Measurements from ENCODE around the gene HEXIM2. TPM values are rescaled to one million over a fixed set of nuclear protein-coding genes. Genes with fewer than 3 reads are reported as not detected.

Gene HEXIM2
- polyA plus RNA-seq, 3 donors = 2.5 to 3.0 (median 2.9) TPM

DNA sequence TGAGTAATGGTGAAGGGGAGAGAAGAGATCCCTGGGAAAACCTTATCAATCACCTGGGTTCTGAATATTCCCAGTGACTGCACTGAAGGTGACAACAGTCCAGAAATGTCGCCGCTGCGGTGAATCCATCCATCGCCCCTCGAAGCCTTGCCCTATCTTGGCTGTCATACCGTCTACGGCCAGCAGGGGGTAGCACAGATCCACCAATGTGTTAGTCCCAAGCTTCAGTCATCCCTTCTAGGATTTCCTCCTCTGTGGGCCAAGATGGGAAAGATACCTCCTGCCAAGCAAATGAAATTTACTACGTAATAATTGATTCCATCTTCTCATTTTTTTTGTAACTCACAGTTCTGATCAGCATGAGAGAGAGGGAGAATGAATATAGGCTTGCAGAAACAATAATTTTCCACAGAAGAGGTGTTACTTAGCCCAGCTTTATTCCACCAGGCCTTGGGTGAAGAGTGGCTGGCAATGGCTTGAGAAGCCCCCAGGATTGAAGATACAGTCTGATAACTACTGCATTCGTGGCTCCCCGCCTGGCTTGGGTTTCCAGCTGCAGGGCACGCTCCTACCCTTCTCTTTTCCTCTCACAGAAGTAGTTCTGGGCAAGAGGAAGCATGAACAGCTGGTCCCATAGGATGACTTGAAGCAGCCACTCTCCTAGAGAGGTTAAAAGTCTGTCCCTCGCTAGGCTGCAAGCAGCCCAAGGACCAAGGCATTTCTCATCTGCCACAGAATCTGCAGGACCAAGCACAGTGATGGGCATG is 57.4 kb downstream of the HEXIM2 start:
- Histone ChIP-seq H3K4me1 (ENCODE audit: control insufficient read depth in 1 of 2, insufficient read depth in 2 of 2, low read length in 2 of 2) (peaks cover 32 to 35% of the 10 kb centered on the region in 2 donors), H3K36me3 (replicated peaks in 1 of 2; ENCODE audit: control insufficient read depth in 1 of 2, insufficient read depth in 2 of 2, low read length in 2 of 2) (peaks cover 9 to 29% of the 10 kb centered on the region in 2 donors), H3K4me2 (replicated peaks; ENCODE audit: extremely low read depth, low read length, poor library complexity, severe bottlenecking) (peak overlapping the region; percentile 98), H4K20me1 (ENCODE audit: insufficient read depth, low read length) (peaks cover 79% of the 10 kb centered on the region), H2AFZ (ENCODE audit: insufficient read depth, low read depth, low read length, poor library complexity, severe bottlenecking) (no peak overlapping the region), H3K27ac (ENCODE audit: low read depth in 1 of 2, low read length in 2 of 2) (peak overlapping the region in 1 of 2 donors; percentile 24), H3K9me3 (replicated peaks in 1 of 2; ENCODE audit: control insufficient read depth in 1 of 2, insufficient read depth in 1 of 2, low read length in 2 of 2) (no peaks in the 10 kb centered on the region), H3K9ac (ENCODE audit: insufficient read depth, low read length, poor library complexity, severe bottlenecking) (no peak overlapping the region), H3K27me3 (ENCODE audit: control insufficient read depth in 2 of 2, insufficient read depth in 2 of 2, low read length in 2 of 2) (no peaks in the 10 kb centered on the region), H3K4me3 (replicated peaks in 1 of 3; ENCODE audit: low read depth in 2 of 3, low read length in 3 of 3) (peak overlapping the region in 2 of 3 experiments; percentile 0 to 99), H3K79me2 (ENCODE audit: insufficient read depth, low read length) (peaks cover 56% of the 10 kb centered on the region)
- DNase-seq = peak; percentile 74 to 83 (median 80)
- Mint-ChIP-seq H3K36me3 (peaks cover 50 to 77% of the 10 kb centered on the region in 2 donors), H3K27ac (peak overlapping the region in 5 of 7 donors; percentile 58 to 84 (median 61)), H3K9me3 (peaks cover 0 to 8% (median 0%) of the 10 kb centered on the region in 7 donors), H3K4me1 (peaks cover 28% of the 10 kb centered on the region), H3K27me3 (ENCODE audit: low read depth in 3 of 3) (no peaks in the 10 kb centered on the region), H3K4me3 (peak overlapping the region; percentile 86 to 90)
- WGBS (ENCODE audit: insufficient coverage) = 5% methylated on average over 8 of the region's 12 CpGs
- intact Hi-C loops (cut with micrococcal nuclease) = loop anchor here (1.0 to 5.0 kb wide), 2 partner anchors 16 to 168 kb away; no protein-coding TSS in a partner anchor
- TF ChIP-seq, protein P1, sequence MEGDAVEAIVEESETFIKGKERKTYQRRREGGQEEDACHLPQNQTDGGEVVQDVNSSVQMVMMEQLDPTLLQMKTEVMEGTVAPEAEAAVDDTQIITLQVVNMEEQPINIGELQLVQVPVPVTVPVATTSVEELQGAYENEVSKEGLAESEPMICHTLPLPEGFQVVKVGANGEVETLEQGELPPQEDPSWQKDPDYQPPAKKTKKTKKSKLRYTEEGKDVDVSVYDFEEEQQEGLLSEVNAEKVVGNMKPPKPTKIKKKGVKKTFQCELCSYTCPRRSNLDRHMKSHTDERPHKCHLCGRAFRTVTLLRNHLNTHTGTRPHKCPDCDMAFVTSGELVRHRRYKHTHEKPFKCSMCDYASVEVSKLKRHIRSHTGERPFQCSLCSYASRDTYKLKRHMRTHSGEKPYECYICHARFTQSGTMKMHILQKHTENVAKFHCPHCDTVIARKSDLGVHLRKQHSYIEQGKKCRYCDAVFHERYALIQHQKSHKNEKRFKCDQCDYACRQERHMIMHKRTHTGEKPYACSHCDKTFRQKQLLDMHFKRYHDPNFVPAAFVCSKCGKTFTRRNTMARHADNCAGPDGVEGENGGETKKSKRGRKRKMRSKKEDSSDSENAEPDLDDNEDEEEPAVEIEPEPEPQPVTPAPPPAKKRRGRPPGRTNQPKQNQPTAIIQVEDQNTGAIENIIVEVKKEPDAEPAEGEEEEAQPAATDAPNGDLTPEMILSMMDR (IDR thresholded peaks at IDR 0.05) = peak; percentile 93

Small RNAs within 50 kb of the gene (small RNA-seq; reads per million reads assigned to genes)
- gene MIR6784 (ENCODE audit: insufficient read length, low read depth) = not detected

Other genes starting within 250 kb of the HEXIM2 start
- gene GFAP, start 246.4 kb upstream of the HEXIM2 start, polyA plus RNA-seq = under 1 TPM; 0.03 to 0.33 (median 0.18) TPM
- gene KIF18B, start 214.1 kb upstream of the HEXIM2 start, polyA plus RNA-seq = not detected
- gene C1QL1, start 193.6 kb upstream of the HEXIM2 start, polyA plus RNA-seq = not detected
- gene DCAKD, start 110.2 kb upstream of the HEXIM2 start, polyA plus RNA-seq = 1 to 10 TPM; 6.6 to 10.0 (median 8.7) TPM
- 10 to 100 TPM; 27.2 to 50.2 (median 45.1) TPM for gene NMT1, start 100.6 kb upstream of the HEXIM2 start, polyA plus RNA-seq
- gene PLCD3, start 29.4 kb upstream of the HEXIM2 start, polyA plus RNA-seq = 10 to 100 TPM in 1 of 3 donors, 1 to 10 TPM in 1, under 1 TPM in 1; 0.97 to 25.8 (median 2.5) TPM
- gene ACBD4, start 26.2 kb upstream of the HEXIM2 start, polyA plus RNA-seq = 1 to 10 TPM; 4.8 to 7.4 (median 6.2) TPM
- gene HEXIM1, start 13.4 kb upstream of the HEXIM2 start, polyA plus RNA-seq = 10 to 100 TPM in 1 of 3 donors, 1 to 10 TPM in 2; 2.2 to 14.8 (median 2.5) TPM
- 100 to 1,000 TPM in 1 of 3 donors, 10 to 100 TPM in 2; 23.8 to 826 (median 24.8) TPM for gene FMNL1, start 60.0 kb downstream of the HEXIM2 start, polyA plus RNA-seq
- gene SPATA32, start 100.2 kb downstream of the HEXIM2 start, polyA plus RNA-seq = not detected
- 10 to 100 TPM in 1 of 3 donors, 1 to 10 TPM in 2; 1.4 to 29.9 (median 3.8) TPM for gene MAP3K14, start 155.1 kb downstream of the HEXIM2 start, polyA plus RNA-seq